Activated T-helper 1 cell treated with anti-CD3 and anti-CD28 coated beads, Interleukin-12 subunit alpha, Interleukin-12 subunit beta, Interleukin-2, Interleukin-4 antibody, amounts not matched to agents 30 ng/mL and 10 ng/mL and 1 ng/mL, durations not matched to agents 14 hours and 24 hours and 36 hours (primary cell): ENCODE results near the gene LRRFIP1. TPM values are rescaled to one million over a fixed set of nuclear protein-coding genes. Genes with fewer than 3 reads are reported as not detected.
"Not testable (repeated sequence)": the region's sequence is repeated elsewhere in the genome, so short reads cannot be mapped to it uniquely, and the experiment has no call there.

Experiments used
- DNase-seq: peaks from one replicate; pipeline ENCODE4 v3.0.0; 2021; ENCODE audit warnings: low spot score
- H3K27ac Mint-ChIP-seq: one replicate; pipeline ENCODE4 v1.8.0; 2021; ENCODE audit warnings: mild to moderate bottlenecking, mixed read lengths
- H3K27me3 Mint-ChIP-seq: one replicate; pipeline ENCODE4 v1.8.0; 2022; ENCODE audit warnings: mild to moderate bottlenecking, moderate library complexity, mixed read lengths; ENCODE audit not compliant: insufficient read depth
- H3K36me3 Mint-ChIP-seq: one replicate; pipeline ENCODE4 v1.8.0; 2021; ENCODE audit warnings: low read depth, mixed read lengths
- H3K4me1 Mint-ChIP-seq: one replicate; pipeline ENCODE4 v1.8.0; 2021; ENCODE audit warnings: low read depth, mixed read lengths
- H3K4me3 Mint-ChIP-seq: one replicate; pipeline ENCODE4 v1.8.0; 2021; ENCODE audit warnings: mild to moderate bottlenecking, moderate library complexity, mixed read lengths
- H3K9me3 Mint-ChIP-seq: one replicate; pipeline ENCODE4 v1.8.0; 2021; ENCODE audit warnings: mixed read lengths
- intact Hi-C: fragments of 100-400 bp; cut with micrococcal nuclease; formaldehyde crosslinking; loops from one replicate; pipeline ENCODE4 v1.15.1; 2024
- total RNA-seq: library from RNA; stranded (reverse); gene quantifications from 2 replicates; pipeline ENCODE4 v1.2.3, GENCODE V29; 2022

LRRFIP1 gene
- total RNA-seq, 1 donor from 2014 or later, result 212 TPM

- peaks cover 43% of the 10 kb centered on the region for H3K4me1 Mint-ChIP-seq
- intact Hi-C loops, result loop anchor here (1.0 to 5.0 kb wide), 2 partner anchors 13 to 539 kb away; no protein-coding TSS in a partner anchor
- H3K4me3 Mint-ChIP-seq, result no peak overlapping the region
- peaks cover 2% of the 10 kb centered on the region for H3K36me3 Mint-ChIP-seq
- DNase-seq, result no peak
- H3K27me3 Mint-ChIP-seq, result no peaks in the 10 kb centered on the region
- no peaks in the 10 kb centered on the region for H3K9me3 Mint-ChIP-seq
- no peak overlapping the region for H3K27ac Mint-ChIP-seq
Observed at GRCh38 chr2:237686659-237687136, 59.3 kb downstream of the LRRFIP1 start.

GRCh38 chr2:237688081-237688480 is 60.7 kb downstream of the LRRFIP1 start:
- no peak for DNase-seq
- peaks cover 2% of the 10 kb centered on the region for H3K36me3 Mint-ChIP-seq

GRCh38 chr2:237688541-237688940 is 61.2 kb downstream of the LRRFIP1 start:
- intact Hi-C loops, result loop anchor here (5.0 kb wide), 1 partner anchor 541 kb away; no protein-coding TSS in a partner anchor
- not testable (repeated sequence) for H3K36me3 Mint-ChIP-seq, DNase-seq, H3K9me3 Mint-ChIP-seq, H3K27me3 Mint-ChIP-seq, H3K4me3 Mint-ChIP-seq
- peaks cover 47% of the 10 kb centered on the region for H3K4me1 Mint-ChIP-seq
- peak overlapping the region; percentile 77 for H3K27ac Mint-ChIP-seq

More at GRCh38 chr2:237688081-237688480, 60.7 kb downstream of the LRRFIP1 start:
- peak overlapping the region; percentile 86 for H3K27ac Mint-ChIP-seq
- H3K9me3 Mint-ChIP-seq, result no peaks in the 10 kb centered on the region
- H3K27me3 Mint-ChIP-seq, result no peaks in the 10 kb centered on the region
- intact Hi-C loops, result loop anchor here (5.0 kb wide), 1 partner anchor 541 kb away; no protein-coding TSS in a partner anchor
- peak overlapping the region; percentile 61 for H3K4me3 Mint-ChIP-seq
- H3K4me1 Mint-ChIP-seq, result peaks cover 43% of the 10 kb centered on the region

- peak overlapping the region; percentile 76 for H3K4me3 Mint-ChIP-seq
Observed at GRCh38 chr2:237689336-237690131, 62.1 kb downstream of the LRRFIP1 start.

GRCh38 chr2:237691029-237691907 is 63.9 kb downstream of the LRRFIP1 start:
- Mint-ChIP-seq H3K4me3 (peak overlapping the region; percentile 76), H3K27me3 (no peaks in the 10 kb centered on the region), H3K4me1 (peaks cover 64% of the 10 kb centered on the region), H3K9me3 (no peaks in the 10 kb centered on the region), H3K36me3 (peaks cover 10% of the 10 kb centered on the region), H3K27ac (peak overlapping the region; percentile 72)
- no peak for DNase-seq
- intact Hi-C loops, result loop anchor here (5.0 kb wide), 2 partner anchors 371 to 596 kb away; partner anchors contain the start of genes PER2 and SCLY

More at GRCh38 chr2:237689336-237690131, 62.1 kb downstream of the LRRFIP1 start:
- H3K4me1 Mint-ChIP-seq, result peaks cover 57% of the 10 kb centered on the region
- H3K27ac Mint-ChIP-seq, result peak overlapping the region; percentile 77
- no peak for DNase-seq
- H3K36me3 Mint-ChIP-seq, result peaks cover 7% of the 10 kb centered on the region
- H3K9me3 Mint-ChIP-seq, result no peaks in the 10 kb centered on the region
- intact Hi-C loops, result loop anchor here (5.0 kb wide), 3 partner anchors 373 to 598 kb away; partner anchors contain the start of genes PER2 and SCLY
- H3K27me3 Mint-ChIP-seq, result no peaks in the 10 kb centered on the region

- H3K27me3 Mint-ChIP-seq, result no peaks in the 10 kb centered on the region
- peaks cover 67% of the 10 kb centered on the region for H3K4me1 Mint-ChIP-seq
- no peaks in the 10 kb centered on the region for H3K9me3 Mint-ChIP-seq
- H3K27ac Mint-ChIP-seq, result peak overlapping the region; percentile 98
- peaks cover 10% of the 10 kb centered on the region for H3K36me3 Mint-ChIP-seq
- intact Hi-C loops, result loop anchor here (1.0 to 5.0 kb wide), 5 partner anchors 8 to 595 kb away; partner anchors contain the start of genes PER2, SCLY and UBE2F
- peak overlapping the region; percentile 99 for H3K4me3 Mint-ChIP-seq
- DNase-seq, result peak; percentile 91
Observed at GRCh38 chr2:237691908-237692600, 64.7 kb downstream of the LRRFIP1 start.

GRCh38 chr2:237692601-237693290 is 65.4 kb downstream of the LRRFIP1 start:
- Mint-ChIP-seq H3K36me3 (peaks cover 10% of the 10 kb centered on the region), H3K4me1 (peaks cover 70% of the 10 kb centered on the region), H3K27ac (peak overlapping the region; percentile 98), H3K4me3 (peak overlapping the region; percentile 99), H3K9me3 (no peaks in the 10 kb centered on the region), H3K27me3 (no peaks in the 10 kb centered on the region)
- intact Hi-C loops, result loop anchor here (1.0 to 5.0 kb wide), 6 partner anchors 8 to 595 kb away; partner anchors contain the start of genes PER2, SCLY and UBE2F
- DNase-seq, result no peak

GRCh38 chr2:237693291-237693994 is 66.1 kb downstream of the LRRFIP1 start:
- intact Hi-C loops, result loop anchor here (1.0 to 5.0 kb wide), 5 partner anchors 20 to 594 kb away; partner anchors contain the start of genes PER2, SCLY and UBE2F
- H3K4me1 Mint-ChIP-seq, result peaks cover 71% of the 10 kb centered on the region
- peak overlapping the region; percentile 98 for H3K27ac Mint-ChIP-seq
- peak overlapping the region; percentile 99 for H3K4me3 Mint-ChIP-seq
- no peak for DNase-seq
- H3K36me3 Mint-ChIP-seq, result peaks cover 11% of the 10 kb centered on the region
- no peaks in the 10 kb centered on the region for H3K27me3 Mint-ChIP-seq
- no peaks in the 10 kb centered on the region for H3K9me3 Mint-ChIP-seq

- peaks cover 15% of the 10 kb centered on the region for H3K36me3 Mint-ChIP-seq
- H3K9me3 Mint-ChIP-seq, result no peaks in the 10 kb centered on the region
- no peak for DNase-seq
- peak overlapping the region; percentile 99 for H3K4me3 Mint-ChIP-seq
- no peaks in the 10 kb centered on the region for H3K27me3 Mint-ChIP-seq
- peaks cover 68% of the 10 kb centered on the region for H3K4me1 Mint-ChIP-seq
- intact Hi-C loops, result loop anchor here (1.0 to 5.0 kb wide), 5 partner anchors 51 to 607 kb away; partner anchors contain the start of genes COPS8, PER2 and SCLY
- peak overlapping the region; percentile 98 for H3K27ac Mint-ChIP-seq
Observed at GRCh38 chr2:237694415-237695194, 67.2 kb downstream of the LRRFIP1 start.

GRCh38 chr2:237695201-237695780 is 67.9 kb downstream of the LRRFIP1 start:
- H3K4me1 Mint-ChIP-seq, result peaks cover 68% of the 10 kb centered on the region
- no peaks in the 10 kb centered on the region for H3K27me3 Mint-ChIP-seq
- intact Hi-C loops, result loop anchor here (1.0 to 5.0 kb wide), 2 partner anchors 50 to 608 kb away; partner anchors contain the start of gene COPS8
- H3K36me3 Mint-ChIP-seq, result peaks cover 15% of the 10 kb centered on the region
- H3K4me3 Mint-ChIP-seq, result peak overlapping the region; percentile 99
- peak overlapping the region; percentile 98 for H3K27ac Mint-ChIP-seq
- DNase-seq, result no peak
- H3K9me3 Mint-ChIP-seq, result no peaks in the 10 kb centered on the region
